RKO (cell line): ENCODE data around the gene PACS2.

ENCODE experiments used
- DNase-seq: peaks from one replicate; pipeline ENCODE4 v3.0.0-alpha.2; 2016; ENCODE audit warnings: low spot score

The PACS2 gene

DNA sequence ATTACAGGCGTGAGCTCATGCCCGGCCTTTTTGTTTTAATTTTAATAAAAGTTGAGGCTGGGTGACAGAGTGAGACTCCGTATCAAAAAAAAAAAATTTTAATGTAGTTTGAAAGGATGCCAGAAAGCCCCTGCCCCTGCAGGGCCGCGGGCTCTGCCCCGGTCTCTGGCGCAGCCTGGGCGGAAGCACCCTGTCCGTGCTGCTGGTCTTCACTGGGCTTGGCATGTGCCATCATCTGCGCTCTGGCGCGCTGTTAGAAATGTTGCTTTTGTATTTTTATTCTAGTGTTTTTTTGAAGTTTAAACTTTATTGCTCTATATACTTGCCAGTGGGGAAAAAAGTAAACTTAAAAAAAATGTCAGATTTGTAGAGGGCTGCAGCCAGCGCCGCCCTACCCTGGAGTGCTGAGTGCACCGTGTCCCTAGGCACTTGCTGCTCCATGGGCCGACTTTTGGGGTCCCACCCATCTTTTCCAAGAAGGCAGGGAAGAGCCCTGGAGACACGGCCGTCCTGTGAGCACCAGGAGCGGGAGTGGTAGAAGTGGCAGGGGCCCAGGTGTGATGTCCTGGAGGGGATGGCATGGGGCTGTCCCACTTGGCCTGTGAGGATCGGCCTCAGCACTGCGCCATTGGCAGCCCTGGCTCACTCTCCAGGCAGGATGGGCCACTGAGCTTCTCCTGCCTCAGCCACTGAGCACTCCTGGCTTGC, 109.1 kb downstream of the PACS2 start:
- DNase-seq = no peak

DNA sequence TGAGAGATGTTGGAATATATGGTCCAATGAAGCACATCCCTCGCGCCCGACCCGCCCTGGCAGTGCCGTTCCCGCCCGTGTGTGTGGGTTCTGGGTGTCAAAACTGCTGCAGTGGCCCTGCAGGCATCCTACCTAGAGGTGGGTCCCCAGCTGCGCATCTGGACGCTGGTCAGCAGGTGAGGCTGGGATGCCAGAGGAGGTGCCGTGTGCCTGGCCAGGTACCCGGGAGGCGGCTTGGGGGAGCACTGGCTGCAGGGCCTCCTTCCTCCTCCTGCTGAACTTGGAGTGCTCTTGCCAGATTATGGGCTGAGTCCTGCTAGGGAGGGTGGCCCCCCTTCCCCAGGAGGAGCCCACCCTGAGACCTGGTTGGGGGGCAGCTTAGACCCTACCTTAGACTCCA, 110.3 kb downstream of the PACS2 start:
- no peak for DNase-seq

GRCh38 chr14:105425823-105426247, 111.3 kb downstream of the PACS2 start:
- no peak for DNase-seq

- no peak for DNase-seq
Observed at GRCh38 chr14:105426416-105427130, 112.0 kb downstream of the PACS2 start.

DNA sequence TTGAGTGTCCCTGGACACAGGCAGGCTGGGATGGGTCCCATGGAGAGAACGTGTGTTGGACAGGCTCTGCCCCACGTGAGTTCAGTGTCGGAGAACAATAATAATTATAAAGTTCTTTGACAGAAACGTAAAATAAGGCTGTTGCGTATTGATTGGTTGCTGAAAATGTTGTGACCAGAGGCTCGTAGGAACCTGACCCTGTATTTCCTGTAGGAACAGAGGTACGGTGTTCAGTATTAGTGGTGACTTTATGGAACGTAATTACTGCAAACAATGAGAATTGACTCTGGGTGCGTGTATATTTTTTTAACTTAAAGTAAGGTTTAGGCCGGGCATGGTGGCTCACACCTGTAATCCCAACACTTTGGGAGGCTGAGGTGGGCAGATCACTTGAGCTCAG, 112.9 kb downstream of the PACS2 start:
- no peak for DNase-seq

- no peak for DNase-seq
Observed at GRCh38 chr14:105427936-105428485, 113.5 kb downstream of the PACS2 start.

DNA sequence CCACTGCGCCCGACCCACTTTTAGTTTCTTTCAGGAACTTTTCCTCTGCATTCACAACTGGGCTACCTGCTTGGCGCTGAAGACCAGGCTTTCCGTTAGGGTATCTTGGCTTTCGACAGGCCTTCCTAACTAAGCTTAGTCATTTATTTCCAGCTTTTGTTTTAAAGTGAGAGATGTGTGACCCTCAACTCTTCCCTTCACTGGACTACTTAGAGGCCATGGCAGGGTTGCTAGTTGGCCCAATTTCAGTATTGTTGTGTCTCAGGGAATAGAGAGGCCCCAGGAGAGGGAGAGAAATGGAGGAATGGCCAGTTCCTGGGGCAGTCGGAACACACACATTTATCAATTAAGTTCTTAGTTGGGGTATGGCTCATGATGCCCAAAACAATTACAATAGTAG, 115.5 kb downstream of the PACS2 start:
- no peak for DNase-seq

- peak; percentile 49 for DNase-seq
Observed at GRCh38 chr14:105430565-105430964, 116.0 kb downstream of the PACS2 start.

- no peak for DNase-seq
Observed at GRCh38 chr14:105431256-105431655, 116.7 kb downstream of the PACS2 start.

GRCh38 chr14:105432657-105433056, 118.1 kb downstream of the PACS2 start:
- no peak for DNase-seq

DNA sequence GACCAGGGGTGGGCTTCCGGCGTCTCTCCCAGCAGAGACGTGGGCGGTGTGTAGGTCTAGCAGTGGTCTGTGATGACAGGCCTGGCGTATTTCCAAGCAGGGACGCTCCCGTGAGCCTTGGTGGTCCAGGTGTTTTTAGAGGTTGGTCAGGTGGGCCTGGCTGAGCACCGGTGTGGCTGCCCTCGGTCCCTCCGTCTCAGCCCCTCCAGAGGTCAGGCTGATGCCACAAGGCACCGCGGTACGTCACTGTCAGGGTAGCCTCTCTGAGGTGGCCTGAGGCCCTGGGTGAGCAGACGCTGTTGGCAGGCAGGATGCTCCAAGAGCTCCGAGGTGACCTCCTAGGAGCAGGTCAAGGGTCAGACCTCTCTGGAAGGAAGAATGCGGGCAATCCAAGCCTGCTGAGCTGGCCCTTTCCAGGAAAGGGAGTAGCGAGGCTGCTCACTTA, 118.6 kb downstream of the PACS2 start:
- no peak for DNase-seq

DNA sequence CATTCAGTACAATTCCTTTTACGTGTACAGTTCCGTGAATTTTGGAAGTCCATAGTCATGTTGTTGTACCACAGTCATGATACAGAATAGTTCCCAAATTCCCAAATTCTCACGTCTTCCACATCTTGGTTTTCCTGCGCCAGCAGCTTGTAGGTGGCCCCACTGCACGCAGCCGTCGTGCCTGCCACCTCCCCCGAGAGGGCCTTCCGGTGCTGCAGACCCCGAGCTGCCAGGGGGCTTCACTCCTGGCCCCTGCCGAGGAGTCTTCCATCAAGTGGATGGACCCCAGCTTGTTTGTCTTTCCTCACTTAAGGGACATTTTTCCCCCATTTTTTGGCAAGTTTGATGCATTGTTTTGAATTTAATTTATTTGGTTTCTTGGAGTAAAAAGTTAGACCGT, 121.9 kb downstream of the PACS2 start:
- DNase-seq = no peak

- no peak for DNase-seq
Observed at GRCh38 chr14:105436891-105437722, 122.6 kb downstream of the PACS2 start.

DNA sequence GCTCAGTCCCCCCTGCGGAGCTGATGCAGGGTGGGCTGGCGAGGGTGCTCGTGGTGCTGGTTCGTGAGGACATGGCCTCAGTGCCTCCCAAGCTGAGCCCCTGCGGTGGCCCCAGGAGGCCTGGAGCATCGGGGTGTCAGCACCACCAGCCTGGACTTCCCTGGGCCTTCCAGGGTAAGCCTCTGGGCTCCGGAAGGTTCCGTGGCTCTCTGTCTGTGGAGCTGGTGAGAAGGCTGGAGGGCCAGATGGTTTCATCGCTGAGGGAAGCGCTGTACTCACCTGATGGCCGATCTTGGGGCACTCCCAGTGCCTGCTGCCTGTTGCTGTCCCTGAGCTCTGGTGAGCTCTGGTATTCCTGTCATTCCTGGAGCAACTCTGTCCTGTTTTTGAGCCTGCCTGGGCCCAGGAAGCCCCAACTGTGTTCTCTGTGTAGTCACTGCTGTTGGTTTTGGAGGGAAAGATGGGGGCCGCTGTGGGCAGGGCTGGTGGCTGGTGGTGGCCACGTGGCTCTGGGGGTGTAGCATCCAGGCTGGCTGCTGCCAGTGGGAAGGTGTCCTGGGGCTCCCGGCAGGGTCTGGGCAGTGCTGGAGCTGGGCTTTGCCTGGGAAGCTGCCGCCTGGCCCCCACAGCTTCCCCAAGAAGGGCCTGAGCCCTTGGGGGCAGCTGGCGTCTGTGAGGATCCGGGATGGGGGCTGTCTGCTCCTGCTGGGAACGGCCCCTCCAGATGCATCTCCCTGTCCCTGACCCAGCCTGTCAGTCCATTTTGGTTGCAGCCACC, 123.4 kb downstream of the PACS2 start:
- no peak for DNase-seq

DNA sequence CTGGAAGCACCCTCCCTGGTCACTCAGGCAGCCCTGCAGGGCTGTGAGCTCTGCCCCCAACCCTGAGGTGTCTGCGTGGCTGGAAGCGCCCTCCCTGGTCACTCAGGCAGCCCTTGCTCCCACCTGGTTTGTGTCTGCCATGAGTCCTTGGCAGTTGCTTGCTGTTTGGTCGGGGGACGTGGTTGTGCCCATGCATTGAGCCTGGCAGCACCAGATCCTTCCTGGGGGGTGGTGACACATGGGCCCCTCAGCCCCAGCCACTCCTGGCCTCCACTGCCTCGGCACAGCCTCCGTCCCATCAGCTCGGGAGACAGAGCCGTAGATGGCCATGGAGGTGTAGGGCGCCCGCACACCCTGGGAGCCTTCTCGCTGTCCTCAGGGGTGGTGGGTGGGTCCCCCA, 124.6 kb downstream of the PACS2 start:
- DNase-seq = no peak

DNA sequence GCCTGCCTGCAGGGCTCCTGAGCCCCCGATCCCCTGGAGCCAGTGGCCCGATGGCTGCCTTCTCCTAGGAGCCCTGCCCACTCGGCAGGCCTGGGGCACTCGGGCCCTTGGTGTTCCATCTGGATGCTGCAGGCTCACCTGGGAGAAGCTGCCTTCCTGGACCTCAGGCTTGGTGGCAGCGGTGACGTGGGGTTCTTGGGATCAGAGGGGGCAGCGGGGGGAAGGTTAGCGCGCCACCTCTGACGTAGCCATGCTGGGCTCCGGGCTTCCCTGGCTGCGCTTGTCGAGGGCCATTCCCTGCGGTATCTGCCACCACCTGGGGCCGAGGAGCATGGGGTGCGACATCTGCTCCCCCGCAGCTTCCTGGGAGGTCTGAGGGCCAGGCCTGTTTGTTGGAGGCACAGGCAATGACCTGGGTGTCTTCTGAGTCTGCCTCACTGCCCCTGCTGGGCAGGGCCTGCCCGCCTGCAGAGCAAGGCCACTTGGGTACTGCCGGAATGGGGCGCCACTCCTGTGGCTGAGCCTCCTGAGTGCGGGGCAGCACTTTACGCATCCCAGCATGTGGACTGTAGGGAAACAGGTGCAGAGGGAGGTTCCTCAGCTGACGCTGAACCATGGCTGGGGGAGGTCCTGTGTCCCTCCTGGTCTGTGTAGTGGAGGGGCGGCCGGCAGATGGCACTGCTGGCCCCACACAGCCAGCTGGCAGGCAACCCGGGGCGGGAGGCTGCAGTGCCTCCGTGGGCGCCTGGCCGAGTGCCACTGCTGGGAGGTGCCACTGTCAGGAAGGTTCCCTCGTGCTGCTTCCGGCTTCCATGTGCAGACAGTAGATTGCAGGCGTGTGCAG, 125.4 kb downstream of the PACS2 start:
- no peak for DNase-seq

DNA sequence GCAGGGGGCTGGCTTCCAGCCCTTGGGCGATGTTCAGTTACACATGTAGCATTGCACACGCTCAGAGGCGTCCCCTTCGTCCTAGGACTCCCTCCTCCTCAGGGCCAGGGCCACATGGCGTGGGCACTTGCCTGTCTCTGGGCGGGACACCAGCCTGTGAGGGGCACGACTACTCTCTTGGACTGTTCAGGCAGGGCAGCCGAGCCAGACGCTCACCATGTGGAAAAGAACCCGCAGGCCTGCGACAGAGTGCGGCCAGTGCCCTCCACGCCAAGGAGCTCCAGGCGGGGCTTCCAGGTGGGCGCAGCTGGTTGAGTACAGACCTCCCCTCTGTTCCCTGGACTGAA, 126.0 kb downstream of the PACS2 start:
- no peak for DNase-seq

- DNase-seq = no peak
Observed at GRCh38 chr14:105440992-105441391, 126.4 kb downstream of the PACS2 start.

- DNase-seq = no peak
Observed at GRCh38 chr14:105442125-105442524, 127.6 kb downstream of the PACS2 start.

DNA sequence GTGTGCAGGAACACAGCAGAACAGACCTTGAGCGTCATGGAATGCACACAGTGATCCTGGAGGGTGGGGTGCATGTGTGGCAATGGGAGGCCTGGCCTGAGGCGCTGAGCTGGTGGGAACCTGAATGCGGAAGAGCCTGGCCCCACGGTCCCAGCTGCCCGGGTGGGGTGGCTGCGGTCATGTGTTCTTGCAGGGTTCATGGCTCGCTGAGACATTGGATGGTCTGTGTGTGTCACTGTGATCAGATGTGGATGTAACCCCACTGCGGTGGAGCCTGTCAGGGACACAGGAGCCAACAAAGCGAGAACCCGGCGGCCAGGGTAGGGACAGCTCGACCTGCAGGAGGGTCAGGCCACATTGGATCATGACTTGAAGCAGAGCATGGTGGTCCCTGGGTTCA, 128.3 kb downstream of the PACS2 start:
- DNase-seq = no peak

- no peak for DNase-seq
Observed at GRCh38 chr14:105444859-105445258, 130.3 kb downstream of the PACS2 start.
